Testis (tissue), 2 donors: Measurements from ENCODE around the gene TRIM63.

Experiments used
- POLR2A ChIP-seq: fragments of 450-650 bp; IDR thresholded peaks from one replicate; pipeline ENCODE4 v1.6.1; 2017; ENCODE audit warnings: antibody characterized with exemption, mild to moderate bottlenecking, moderate library complexity
- TF ChIP-seq, protein P1 (sequence below), 3 experiments: fragments of 450-650 bp in 2 of 3; fragments of 200-600 bp in 1 of 3; sonication (generic) in 1 of 3; IDR thresholded peaks; one replicate each; pipeline ENCODE4 v1.5.1; 2016 to 2019; ENCODE audit warnings: antibody characterized with exemption in 3 of 3, mild to moderate bottlenecking in 2 of 3, moderate library complexity in 1 of 3

DNA sequence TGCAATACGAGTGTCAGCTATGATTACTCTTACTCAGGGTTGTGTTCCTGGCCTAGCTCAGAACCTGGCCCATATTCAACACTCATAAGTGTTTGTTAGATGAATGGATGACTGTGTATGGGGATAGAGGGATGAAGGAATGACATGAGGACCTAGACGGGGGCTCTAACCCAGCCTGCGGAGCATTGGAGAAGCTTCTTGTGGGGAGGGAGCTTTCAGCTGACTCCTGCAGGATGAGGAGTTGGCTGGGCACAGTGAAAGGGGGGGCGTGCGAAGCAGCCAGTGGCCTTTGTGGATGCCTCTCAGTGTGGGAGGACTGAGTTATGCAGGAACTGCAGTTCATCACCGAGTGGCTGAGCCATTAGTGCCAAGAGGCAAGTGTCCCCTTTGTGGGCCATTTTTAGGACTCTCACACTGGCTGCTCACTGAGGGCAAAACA lies 47.1 kb downstream of the TRIM63 start:
- TF ChIP-seq, protein P1, sequence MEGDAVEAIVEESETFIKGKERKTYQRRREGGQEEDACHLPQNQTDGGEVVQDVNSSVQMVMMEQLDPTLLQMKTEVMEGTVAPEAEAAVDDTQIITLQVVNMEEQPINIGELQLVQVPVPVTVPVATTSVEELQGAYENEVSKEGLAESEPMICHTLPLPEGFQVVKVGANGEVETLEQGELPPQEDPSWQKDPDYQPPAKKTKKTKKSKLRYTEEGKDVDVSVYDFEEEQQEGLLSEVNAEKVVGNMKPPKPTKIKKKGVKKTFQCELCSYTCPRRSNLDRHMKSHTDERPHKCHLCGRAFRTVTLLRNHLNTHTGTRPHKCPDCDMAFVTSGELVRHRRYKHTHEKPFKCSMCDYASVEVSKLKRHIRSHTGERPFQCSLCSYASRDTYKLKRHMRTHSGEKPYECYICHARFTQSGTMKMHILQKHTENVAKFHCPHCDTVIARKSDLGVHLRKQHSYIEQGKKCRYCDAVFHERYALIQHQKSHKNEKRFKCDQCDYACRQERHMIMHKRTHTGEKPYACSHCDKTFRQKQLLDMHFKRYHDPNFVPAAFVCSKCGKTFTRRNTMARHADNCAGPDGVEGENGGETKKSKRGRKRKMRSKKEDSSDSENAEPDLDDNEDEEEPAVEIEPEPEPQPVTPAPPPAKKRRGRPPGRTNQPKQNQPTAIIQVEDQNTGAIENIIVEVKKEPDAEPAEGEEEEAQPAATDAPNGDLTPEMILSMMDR (IDR thresholded peaks at IDR 0.05), result no peak
- no peak for TF ChIP-seq POLR2A
